ENCODE measurements around the gene LEMD3.
A peak's percentile ranks its signal among the peaks of the same experiment; 100 is the strongest.

LEMD3 gene

DNA sequence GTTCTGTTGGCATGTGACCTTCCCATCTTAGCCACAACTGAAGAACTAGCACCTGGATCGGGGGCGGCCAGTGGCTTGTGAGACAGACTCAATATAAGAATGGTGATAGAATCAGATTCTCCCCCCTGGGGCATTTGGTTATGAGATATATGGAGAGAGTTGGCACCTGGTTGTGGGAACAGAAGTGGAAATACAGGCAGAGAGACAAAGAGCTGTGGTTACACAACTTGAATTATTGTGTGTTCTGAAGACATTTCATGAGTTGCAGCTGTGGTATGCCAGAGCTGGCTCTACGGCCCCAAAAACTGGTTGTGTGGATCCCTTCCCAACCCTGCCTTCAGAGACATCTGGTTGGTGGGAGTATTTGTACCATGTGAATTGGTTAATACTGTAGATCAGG, 106.2 kb downstream of the LEMD3 start:
- TF ChIP-seq, protein P1, sequence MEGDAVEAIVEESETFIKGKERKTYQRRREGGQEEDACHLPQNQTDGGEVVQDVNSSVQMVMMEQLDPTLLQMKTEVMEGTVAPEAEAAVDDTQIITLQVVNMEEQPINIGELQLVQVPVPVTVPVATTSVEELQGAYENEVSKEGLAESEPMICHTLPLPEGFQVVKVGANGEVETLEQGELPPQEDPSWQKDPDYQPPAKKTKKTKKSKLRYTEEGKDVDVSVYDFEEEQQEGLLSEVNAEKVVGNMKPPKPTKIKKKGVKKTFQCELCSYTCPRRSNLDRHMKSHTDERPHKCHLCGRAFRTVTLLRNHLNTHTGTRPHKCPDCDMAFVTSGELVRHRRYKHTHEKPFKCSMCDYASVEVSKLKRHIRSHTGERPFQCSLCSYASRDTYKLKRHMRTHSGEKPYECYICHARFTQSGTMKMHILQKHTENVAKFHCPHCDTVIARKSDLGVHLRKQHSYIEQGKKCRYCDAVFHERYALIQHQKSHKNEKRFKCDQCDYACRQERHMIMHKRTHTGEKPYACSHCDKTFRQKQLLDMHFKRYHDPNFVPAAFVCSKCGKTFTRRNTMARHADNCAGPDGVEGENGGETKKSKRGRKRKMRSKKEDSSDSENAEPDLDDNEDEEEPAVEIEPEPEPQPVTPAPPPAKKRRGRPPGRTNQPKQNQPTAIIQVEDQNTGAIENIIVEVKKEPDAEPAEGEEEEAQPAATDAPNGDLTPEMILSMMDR (IDR thresholded peaks at IDR 0.05; ENCODE audit: low read depth, low read length, missing control alignments): no peak
- no peak overlapping the region for H3K4me3 ChIP-seq (ENCODE audit: low read depth, low read length)
- H3K36me3 ChIP-seq (replicated peaks): no peaks in the 10 kb centered on the region
- H3K27ac ChIP-seq: no peak overlapping the region
- no peak for DNase-seq
- in situ Hi-C loops (cut with HindIII; ENCODE audit: low pct_ligation_motif_present, low sequenced_read_pairs): no loop called here
- no peaks in the 10 kb centered on the region for H3K27me3 ChIP-seq (replicated peaks)

DNA sequence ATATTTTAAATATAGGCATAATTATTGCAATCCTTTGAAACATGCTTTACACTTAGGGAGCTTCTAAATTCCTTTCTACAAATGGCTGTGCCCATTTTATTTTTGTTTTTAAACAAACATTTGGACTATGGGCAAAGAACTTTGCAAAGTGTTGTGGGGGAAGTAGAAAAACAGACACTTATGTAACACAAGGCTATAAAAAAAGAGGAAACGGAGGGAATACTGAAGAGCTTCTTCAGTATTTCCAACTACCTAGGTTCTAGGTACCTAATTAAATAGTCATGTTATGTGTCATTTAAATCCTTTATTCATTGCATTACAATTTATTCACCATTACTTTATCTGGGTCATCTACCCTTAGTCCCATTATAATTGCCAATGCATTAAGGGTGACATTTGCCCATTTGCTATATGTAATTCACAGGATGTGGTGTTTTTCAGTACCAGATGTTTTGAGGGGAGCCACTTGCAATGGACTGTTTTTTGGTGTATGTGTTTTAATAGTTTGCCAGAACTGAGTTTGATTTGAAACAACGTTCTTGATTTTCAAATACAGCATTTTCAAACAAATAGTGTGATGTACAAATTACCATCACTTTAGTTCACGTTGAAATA, 107.6 kb downstream of the LEMD3 start:
- Histone ChIP-seq H3K27me3 (replicated peaks) (no peaks in the 10 kb centered on the region), H3K36me3 (replicated peaks) (no peaks in the 10 kb centered on the region), H3K27ac (no peak overlapping the region), H3K4me3 (ENCODE audit: low read depth, low read length) (no peak overlapping the region)
- in situ Hi-C loops (cut with HindIII; ENCODE audit: low pct_ligation_motif_present, low sequenced_read_pairs): no loop called here
- TF ChIP-seq, protein P1 (IDR thresholded peaks at IDR 0.05; ENCODE audit: low read depth, low read length, missing control alignments): no peak
- no peak for DNase-seq

DNA sequence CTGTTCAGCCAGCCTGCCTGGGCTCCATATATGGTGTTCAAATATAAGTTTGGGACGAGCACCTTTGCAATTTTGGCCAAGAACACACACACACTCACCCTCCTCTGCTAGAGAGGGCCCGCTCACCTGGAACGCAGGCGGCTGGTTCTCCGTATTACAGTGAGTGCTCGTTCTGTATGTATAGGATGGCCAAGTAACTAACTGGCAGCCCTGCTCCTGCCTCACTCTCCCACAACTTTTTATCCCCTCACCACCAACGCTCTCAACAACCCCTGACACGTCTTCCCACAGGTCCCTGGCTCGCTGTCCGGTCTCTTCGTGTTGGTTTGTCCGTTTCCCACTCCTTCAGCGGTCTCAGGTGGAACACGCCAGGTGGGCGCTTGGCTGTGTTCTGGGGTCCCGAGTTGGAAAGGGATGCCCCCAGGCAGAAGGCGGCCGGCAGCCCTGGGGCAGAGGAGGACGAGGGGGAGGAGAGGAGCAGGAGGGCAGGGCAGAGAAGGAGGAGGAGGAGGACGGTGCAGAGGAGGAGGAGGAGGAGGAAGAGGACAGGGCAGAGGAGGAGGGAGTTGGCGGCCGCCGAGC, 108.7 kb downstream of the LEMD3 start:
- in situ Hi-C loops (cut with HindIII; ENCODE audit: low pct_ligation_motif_present, low sequenced_read_pairs): no loop called here
- Histone ChIP-seq H3K36me3 (replicated peaks) (no peaks in the 10 kb centered on the region), H3K27ac (peak overlapping the region; percentile 72), H3K27me3 (replicated peaks) (no peaks in the 10 kb centered on the region), H3K4me3 (ENCODE audit: low read depth, low read length) (peak overlapping the region; percentile 83)
- DNase-seq: no peak
- TF ChIP-seq, protein P1 (IDR thresholded peaks at IDR 0.05; ENCODE audit: low read depth, low read length, missing control alignments): no peak

DNA sequence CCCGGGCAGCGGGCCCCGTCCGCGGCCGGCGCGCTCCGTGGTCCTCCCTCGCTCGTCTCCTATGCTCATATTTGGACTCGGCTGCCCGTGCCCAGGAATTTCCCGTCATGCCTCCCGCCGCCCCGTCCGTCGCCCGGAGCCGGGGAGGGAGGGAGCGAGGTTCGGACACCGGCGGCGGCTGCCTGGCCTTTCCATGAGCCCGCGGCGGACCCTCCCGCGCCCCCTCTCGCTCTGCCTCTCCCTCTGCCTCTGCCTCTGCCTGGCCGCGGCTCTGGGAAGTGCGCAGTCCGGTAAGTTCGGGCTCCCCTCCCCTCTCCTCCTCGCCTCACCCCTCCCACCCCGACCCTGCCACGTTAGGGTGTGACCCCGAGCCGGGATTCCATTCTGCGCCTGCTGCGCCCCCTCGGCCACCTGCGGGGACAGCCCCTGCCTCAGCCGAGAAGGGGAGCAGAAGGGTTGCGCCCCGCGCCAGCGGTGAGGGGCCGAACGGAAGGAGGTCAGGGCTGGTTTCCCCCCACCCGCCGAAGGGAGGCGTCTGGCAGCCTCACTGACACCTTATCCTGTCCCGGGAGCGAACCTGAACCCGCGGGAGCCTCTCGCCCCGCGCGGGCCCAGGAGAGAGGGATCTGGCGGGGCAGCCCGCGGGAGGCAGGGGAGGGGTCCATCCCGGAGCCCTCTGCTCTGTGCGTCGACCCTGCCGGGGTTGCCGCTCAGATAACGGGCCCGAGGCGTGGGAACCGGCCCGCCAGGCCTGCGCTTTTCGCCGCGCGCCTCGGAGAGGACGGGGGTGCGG, 109.4 kb downstream of the LEMD3 start, which contains the start of gene MSRB3:
Gene MSRB3, plus strand, starts transcription at position 108 of the 793 bp plus-strand sequence. CDS start 29,897 bp downstream, outside the sequence.
- H3K4me3 ChIP-seq (ENCODE audit: low read depth, low read length): peak within 1 kb of the TSS; percentile 83
- DNase-seq: peak; percentile 60
- H3K36me3 ChIP-seq (replicated peaks): no peaks in the 10 kb centered on the region
- no peaks in the 10 kb centered on the region for H3K27me3 ChIP-seq (replicated peaks)
- H3K27ac ChIP-seq: peak within 1 kb of the TSS; percentile 72
- TF ChIP-seq, protein P1 (IDR thresholded peaks at IDR 0.05; ENCODE audit: low read depth, low read length, missing control alignments): peak; percentile 36
- in situ Hi-C loops (cut with HindIII; ENCODE audit: low pct_ligation_motif_present, low sequenced_read_pairs): no loop called here

DNA sequence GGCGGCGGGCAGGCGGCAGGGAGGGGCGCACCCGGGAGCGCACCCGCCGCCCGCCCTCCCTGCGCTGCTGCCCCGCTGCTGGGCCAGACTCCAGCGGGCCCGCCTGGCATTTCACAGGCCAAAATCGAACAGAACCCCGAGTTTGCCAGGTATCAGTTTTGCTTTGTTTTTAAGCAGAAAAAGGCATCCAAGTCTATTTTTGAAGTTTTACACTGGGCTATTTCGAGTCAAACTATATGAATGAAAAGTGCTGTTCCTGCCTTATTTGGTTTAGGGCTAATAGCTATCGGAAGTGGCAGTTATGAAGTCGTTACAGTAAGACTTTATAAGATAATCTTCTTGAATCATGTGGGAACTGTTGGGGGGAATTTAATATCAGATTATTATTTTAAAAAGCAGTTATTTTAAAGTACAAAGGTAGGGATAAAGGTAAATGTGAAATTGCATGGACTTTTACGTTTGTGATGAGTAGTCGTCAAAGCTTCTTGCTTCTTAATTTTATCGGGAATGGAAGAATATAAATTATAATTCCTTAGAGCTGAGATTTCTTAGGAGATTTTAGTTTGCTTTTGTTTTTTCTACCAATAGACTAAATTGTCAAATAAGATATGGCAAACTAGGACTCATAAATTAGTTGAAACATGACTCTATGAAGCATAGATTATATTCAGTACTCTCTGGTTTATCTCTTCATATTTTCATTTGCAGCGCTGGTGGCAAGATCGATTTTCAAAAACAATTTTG, 110.2 kb downstream of the LEMD3 start:
- peak overlapping the region; percentile 83 for H3K4me3 ChIP-seq (ENCODE audit: low read depth, low read length)
- DNase-seq: no peak
- no peaks in the 10 kb centered on the region for H3K27me3 ChIP-seq (replicated peaks)
- in situ Hi-C loops (cut with HindIII; ENCODE audit: low pct_ligation_motif_present, low sequenced_read_pairs): no loop called here
- peak overlapping the region; percentile 72 for H3K27ac ChIP-seq
- TF ChIP-seq, protein P1 (IDR thresholded peaks at IDR 0.05; ENCODE audit: low read depth, low read length, missing control alignments): no peak
- no peaks in the 10 kb centered on the region for H3K36me3 ChIP-seq (replicated peaks)

Measured in brain microvascular endothelial cell (primary cell).